ENCODE results near the gene TMEM92.
"Not testable (repeated sequence)": the region's sequence is repeated elsewhere in the genome, so short reads cannot be mapped to it uniquely, and the experiment has no call there.

TMEM92 gene

GRCh38 chr17:50262001-50262794 is 12.1 kb upstream of the TMEM92 start:
- no peak for DNase-seq

GRCh38 chr17:50263331-50264262 is 10.7 kb upstream of the TMEM92 start:
- no peak for DNase-seq

GRCh38 chr17:50264263-50265113 is 9.8 kb upstream of the TMEM92 start:
- no peak for DNase-seq

- no peak for DNase-seq
These were observed 9.1 kb upstream of the TMEM92 start for GRCh38 chr17:50265212-50265611.

GRCh38 chr17:50265690-50266315 is 8.5 kb upstream of the TMEM92 start:
- no peak for DNase-seq

- DNase-seq: no peak
These were observed 7.7 kb upstream of the TMEM92 start for GRCh38 chr17:50266384-50267073.

- no peak for DNase-seq
These were observed 7.0 kb upstream of the TMEM92 start for GRCh38 chr17:50267074-50267841.

GRCh38 chr17:50268026-50268425 is 6.2 kb upstream of the TMEM92 start:
- no peak for DNase-seq

GRCh38 chr17:50268743-50269275 is 5.5 kb upstream of the TMEM92 start:
- DNase-seq: no peak

GRCh38 chr17:50269477-50270434 is 4.5 kb upstream of the TMEM92 start:
- peak; percentile 60 to 65 for DNase-seq

- no peak for DNase-seq
These were observed 3.6 kb upstream of the TMEM92 start for GRCh38 chr17:50270435-50271362.

GRCh38 chr17:50271363-50271750 is 2.9 kb upstream of the TMEM92 start:
- DNase-seq: not testable (repeated sequence)

- no peak for DNase-seq
These were observed 2.0 kb upstream of the TMEM92 start for GRCh38 chr17:50272246-50272645.

GRCh38 chr17:50272711-50273653 is 1.3 kb upstream of the TMEM92 start:
- peak; percentile 51 to 55 for DNase-seq

GRCh38 chr17:50273654-50274040 is 619 bp upstream of the TMEM92 start:
- DNase-seq: no peak

- no peak for DNase-seq
These were observed 593 bp downstream of the TMEM92 start for GRCh38 chr17:50274897-50275221.

- DNase-seq: no peak
These were observed 1.0 kb downstream of the TMEM92 start for GRCh38 chr17:50275279-50275678.

Measured in stimulated activated CD4-positive, alpha-beta T cell treated with anti-CD3 and anti-CD28 coated beads, Interleukin-2, amount 100 ng/mL, for 48 hours (primary cell).